Brain microvascular endothelial cell (primary cell): ENCODE data around the gene NDUFA9.
A peak's percentile ranks its signal among the peaks of the same experiment; 100 is the strongest.

Experiments
- DNase-seq: peaks from one replicate; pipeline ENCODE4 v3.0.0-alpha.2; 2020
- H3K27ac ChIP-seq: fragments of 250-450 bp; sonication (Bioruptor Pico); 2 replicates; pipeline ENCODE4 v1.5.1; 2020; ENCODE audit warnings: mild to moderate bottlenecking, moderate library complexity
- H3K27me3 ChIP-seq: fragments of 250-450 bp; sonication (Bioruptor Pico); replicated peaks from 2 replicates; pipeline ENCODE4 v1.5.1; 2020; ENCODE audit warnings: mild to moderate bottlenecking
- H3K36me3 ChIP-seq: fragments of 250-450 bp; sonication (Bioruptor Pico); replicated peaks from 2 replicates; pipeline ENCODE4 v1.5.1; 2020; ENCODE audit warnings: mild to moderate bottlenecking
- H3K4me3 ChIP-seq: 2 replicates; pipeline ENCODE4 v1.5.1; 2011; ENCODE audit warnings: low read depth, mild to moderate bottlenecking, control low read depth, low read length, moderate library complexity
- CTCF ChIP-seq: IDR thresholded peaks from 2 replicates; pipeline ENCODE4 v1.5.1; 2011; ENCODE audit warnings: low read depth, mild to moderate bottlenecking, moderate library complexity, low read length, control low read depth, inconsistent platforms; ENCODE audit errors: missing control alignments
- in situ Hi-C: cut with HindIII; loops from 2 replicates; pipeline ENCODE4 v1.10.0; 2017; ENCODE audit warnings: low sequenced_read_pairs, low pct_ligation_motif_present

Gene NDUFA9

GRCh38 chr12:4653691-4654090 lies 4.8 kb downstream of the NDUFA9 start:
- in situ Hi-C loops: no loop called here
- no peak overlapping the region for H3K4me3 ChIP-seq
- no peak for DNase-seq
- no peak for TF ChIP-seq CTCF
- peaks cover 17% of the 10 kb centered on the region for H3K36me3 ChIP-seq
- H3K27me3 ChIP-seq: no peaks in the 10 kb centered on the region
- no peak overlapping the region for H3K27ac ChIP-seq

- Histone ChIP-seq H3K27me3 (no peaks in the 10 kb centered on the region), H3K27ac (peak overlapping the region; percentile 58), H3K36me3 (peaks cover 50% of the 10 kb centered on the region), H3K4me3 (no peak overlapping the region)
- TF ChIP-seq CTCF: no peak
- peak; percentile 70 for DNase-seq
- in situ Hi-C loops: no loop called here
Measured at GRCh38 chr12:4663971-4664505, 15.1 kb downstream of the NDUFA9 start.

- no peak overlapping the region for H3K27ac ChIP-seq
- DNase-seq: no peak
- H3K4me3 ChIP-seq: no peak overlapping the region
- no peak for TF ChIP-seq CTCF
- in situ Hi-C loops: no loop called here
- no peaks in the 10 kb centered on the region for H3K27me3 ChIP-seq
- H3K36me3 ChIP-seq: peaks cover 46% of the 10 kb centered on the region
Measured at GRCh38 chr12:4665236-4665635, 16.3 kb downstream of the NDUFA9 start.

- in situ Hi-C loops: no loop called here
- TF ChIP-seq CTCF: no peak
- no peak overlapping the region for H3K27ac ChIP-seq
Measured at GRCh38 chr12:4679711-4680110, 30.8 kb downstream of the NDUFA9 start.

GRCh38 chr12:4681732-4682131 lies 32.8 kb downstream of the NDUFA9 start:
- DNase-seq: no peak
- no peak for TF ChIP-seq CTCF
- no peak overlapping the region for H3K4me3 ChIP-seq
- H3K27ac ChIP-seq: no peak overlapping the region
- peaks cover 17% of the 10 kb centered on the region for H3K36me3 ChIP-seq
- in situ Hi-C loops: no loop called here
- H3K27me3 ChIP-seq: no peaks in the 10 kb centered on the region

More at GRCh38 chr12:4679711-4680110, 30.8 kb downstream of the NDUFA9 start:
- peaks cover 9% of the 10 kb centered on the region for H3K36me3 ChIP-seq
- H3K27me3 ChIP-seq: no peaks in the 10 kb centered on the region
- no peak for DNase-seq
- H3K4me3 ChIP-seq: no peak overlapping the region

- no peak overlapping the region for H3K4me3 ChIP-seq
- TF ChIP-seq CTCF: no peak
- DNase-seq: no peak
- H3K27ac ChIP-seq: no peak overlapping the region
- in situ Hi-C loops: no loop called here
- H3K36me3 ChIP-seq: peaks cover 23% of the 10 kb centered on the region
- H3K27me3 ChIP-seq: no peaks in the 10 kb centered on the region
Measured at GRCh38 chr12:4685317-4685716, 36.4 kb downstream of the NDUFA9 start.
